ENCODE measurements around the gene NAA20.

DNA sequence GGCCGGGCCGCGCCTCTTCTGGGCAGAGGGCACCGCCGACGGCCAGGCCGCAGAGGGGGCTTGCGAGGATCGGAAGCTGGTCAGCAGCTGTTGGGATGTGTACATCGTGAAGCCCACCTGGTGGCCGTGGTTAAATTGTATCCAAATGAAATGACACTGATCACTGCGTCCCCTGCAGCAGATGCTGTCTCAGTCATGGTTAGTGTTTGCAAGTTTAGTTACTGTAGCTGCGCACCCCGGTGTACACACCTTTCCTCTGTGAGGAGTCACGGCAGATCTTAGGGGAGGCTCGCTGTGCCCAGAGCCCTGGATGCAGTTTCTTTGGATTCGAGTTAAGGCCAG, 653 bp downstream of the NAA20 start:
- TF ChIP-seq, protein P1, sequence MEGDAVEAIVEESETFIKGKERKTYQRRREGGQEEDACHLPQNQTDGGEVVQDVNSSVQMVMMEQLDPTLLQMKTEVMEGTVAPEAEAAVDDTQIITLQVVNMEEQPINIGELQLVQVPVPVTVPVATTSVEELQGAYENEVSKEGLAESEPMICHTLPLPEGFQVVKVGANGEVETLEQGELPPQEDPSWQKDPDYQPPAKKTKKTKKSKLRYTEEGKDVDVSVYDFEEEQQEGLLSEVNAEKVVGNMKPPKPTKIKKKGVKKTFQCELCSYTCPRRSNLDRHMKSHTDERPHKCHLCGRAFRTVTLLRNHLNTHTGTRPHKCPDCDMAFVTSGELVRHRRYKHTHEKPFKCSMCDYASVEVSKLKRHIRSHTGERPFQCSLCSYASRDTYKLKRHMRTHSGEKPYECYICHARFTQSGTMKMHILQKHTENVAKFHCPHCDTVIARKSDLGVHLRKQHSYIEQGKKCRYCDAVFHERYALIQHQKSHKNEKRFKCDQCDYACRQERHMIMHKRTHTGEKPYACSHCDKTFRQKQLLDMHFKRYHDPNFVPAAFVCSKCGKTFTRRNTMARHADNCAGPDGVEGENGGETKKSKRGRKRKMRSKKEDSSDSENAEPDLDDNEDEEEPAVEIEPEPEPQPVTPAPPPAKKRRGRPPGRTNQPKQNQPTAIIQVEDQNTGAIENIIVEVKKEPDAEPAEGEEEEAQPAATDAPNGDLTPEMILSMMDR (IDR thresholded peaks at IDR 0.05), result no peak
- TF ChIP-seq POLR2AphosphoS5 (IDR thresholded peaks at IDR 0.05), result no peak
- no peak for TF ChIP-seq POLR2A (IDR thresholded peaks at IDR 0.05)

Data from breast epithelium (tissue), 3 donors.